Endometrium (tissue), 2 donors: ENCODE measurements around the gene NPFFR2.
"Not testable (repeated sequence)": the region's sequence is repeated elsewhere in the genome, so short reads cannot be mapped to it uniquely, and the experiment has no call there.

Experiments
- FAIRE-seq: peaks from 2 replicates; lab custom pipeline; 2012; peaks lifted over from hg19 to GRCh38; lab: Jason Lieb, UNC
- donor health status: control.
- donor health status: control.

Gene NPFFR2

GRCh38 chr4:72031868-72032608 is at the start of gene NPFFR2:
TSS of gene NPFFR2 (plus strand) at chr4:72032000. CDS start at chr4:72128592, 96,592 bp downstream.
- FAIRE-seq: no peak

GRCh38 chr4:71992571-71993312 is 39.1 kb upstream of the NPFFR2 start:
- FAIRE-seq: no peak

- no peak for FAIRE-seq
These were observed 37.2 kb upstream of the NPFFR2 start for GRCh38 chr4:71994559-71994958.

GRCh38 chr4:71995297-71995696 is 36.5 kb upstream of the NPFFR2 start:
- FAIRE-seq: no peak

- no peak for FAIRE-seq
These were observed 25.2 kb upstream of the NPFFR2 start for GRCh38 chr4:72006586-72006985.

GRCh38 chr4:72011906-72012305 is 19.9 kb upstream of the NPFFR2 start:
- FAIRE-seq: no peak

GRCh38 chr4:72016011-72016410 is 15.8 kb upstream of the NPFFR2 start:
- no peak for FAIRE-seq

- FAIRE-seq: no peak
These were observed 12.1 kb upstream of the NPFFR2 start for GRCh38 chr4:72019688-72020087.

- FAIRE-seq: no peak
These were observed 9.2 kb upstream of the NPFFR2 start for GRCh38 chr4:72022553-72022952.

GRCh38 chr4:72055566-72055965 is 23.8 kb downstream of the NPFFR2 start:
- FAIRE-seq: no peak

GRCh38 chr4:72063726-72064125 is 31.9 kb downstream of the NPFFR2 start:
- no peak for FAIRE-seq

- no peak for FAIRE-seq
These were observed 35.3 kb downstream of the NPFFR2 start for GRCh38 chr4:72067051-72067450.

- FAIRE-seq: no peak
These were observed 42.0 kb downstream of the NPFFR2 start for GRCh38 chr4:72073816-72074215.

- FAIRE-seq: no peak
These were observed 44.8 kb downstream of the NPFFR2 start for GRCh38 chr4:72076562-72076961.

GRCh38 chr4:72077346-72077745 is 45.5 kb downstream of the NPFFR2 start:
- no peak for FAIRE-seq

- FAIRE-seq: no peak
These were observed 52.8 kb downstream of the NPFFR2 start for GRCh38 chr4:72084587-72085011.

- FAIRE-seq: not testable (repeated sequence)
These were observed 58.8 kb downstream of the NPFFR2 start for GRCh38 chr4:72090606-72091005.

- FAIRE-seq: no peak
These were observed 62.4 kb downstream of the NPFFR2 start for GRCh38 chr4:72094059-72094797.

- FAIRE-seq: no peak
These were observed 75.7 kb downstream of the NPFFR2 start for GRCh38 chr4:72107456-72107855.

GRCh38 chr4:72109364-72109763 is 77.6 kb downstream of the NPFFR2 start:
- FAIRE-seq: no peak

- FAIRE-seq: no peak
These were observed 78.2 kb downstream of the NPFFR2 start for GRCh38 chr4:72109959-72110497.

GRCh38 chr4:72110886-72111285 is 79.1 kb downstream of the NPFFR2 start:
- no peak for FAIRE-seq

GRCh38 chr4:72111863-72112262 is 80.1 kb downstream of the NPFFR2 start:
- FAIRE-seq: no peak
